ENCODE results near the gene SDCCAG8. TPM values are rescaled to one million over a fixed set of nuclear protein-coding genes. Genes with fewer than 3 reads are reported as not detected.
"Not testable (repeated sequence)": the region's sequence is repeated elsewhere in the genome, so short reads cannot be mapped to it uniquely, and the experiment has no call there.

Gene SDCCAG8
- total RNA-seq (2014; rRNA removed; shearing (Covaris generic)) (16.1 and 28.0 TPM in 2 replicates), polyA plus RNA-seq (2016; fragmentation: Nextera tagmentation; extraction: Ambion mirVana) (66.7 and 70.2 TPM in 2 replicates)
- long read RNA-seq, partial matches to known transcripts, result 3 of 11 reads
- long read RNA-seq, other reads (novel, unspliced or antisense), result 8 of 11 reads

DNA sequence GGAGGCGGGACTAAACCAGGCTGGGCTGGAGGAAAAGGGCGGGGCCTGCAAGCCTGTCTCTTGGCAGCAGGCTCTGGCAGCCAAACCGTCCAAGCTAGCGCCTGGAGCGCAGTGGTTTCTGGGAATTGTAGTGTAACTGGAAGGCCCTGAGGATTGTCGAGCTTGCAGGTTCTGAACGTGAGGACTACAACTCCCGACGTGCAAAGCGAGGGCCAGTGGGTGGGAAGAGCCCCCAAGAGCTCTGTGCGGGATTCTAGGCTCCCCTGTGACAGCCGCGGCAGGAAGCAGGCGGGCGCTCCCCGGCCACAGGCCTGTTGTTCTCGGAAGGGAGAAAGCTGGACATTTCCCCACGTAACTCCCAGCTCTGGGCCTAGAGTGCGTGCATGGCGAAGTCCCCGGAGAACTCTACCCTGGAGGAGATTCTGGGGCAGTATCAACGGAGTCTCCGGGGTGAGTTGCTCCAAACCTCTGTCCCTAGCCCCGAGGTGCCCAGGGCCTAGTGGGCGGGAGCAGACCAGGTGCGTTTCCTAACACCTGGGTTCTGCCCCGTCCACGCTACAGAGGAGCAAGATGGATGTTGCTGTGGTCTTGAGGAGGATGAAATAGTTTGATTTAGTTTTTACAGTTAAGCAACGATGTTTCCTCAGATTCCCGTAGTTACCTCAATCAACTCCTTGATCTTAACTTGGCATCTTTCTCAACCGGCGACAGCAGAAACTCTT is at the start of gene SDCCAG8:
TSS of gene SDCCAG8 (plus strand) at position 251 of the 722 bp plus-strand sequence. CDS start at position 384, 133 bp downstream.
- no peaks in the 10 kb centered on the region for H3K36me3 ChIP-seq (ENCODE audit: insufficient read depth)
- ATAC-seq (peak; percentile 81), DNase-seq (ENCODE audit: low spot score) (peak; percentile 99)
- H3K4me3 ChIP-seq, result peak within 1 kb of the TSS; percentile 51
- peak; percentile 77 for TF ChIP-seq POLR2AphosphoS5 (IDR thresholded peaks at IDR 0.05; ENCODE audit: low read depth)
- no peak for TF ChIP-seq CREB1 (CRISPR knock-in tag; IDR thresholded peaks at IDR 0.05; ENCODE audit: low read depth)
- peak; percentile 89 for TF ChIP-seq ETS1 (IDR thresholded peaks at IDR 0.05)
- Mint-ChIP-seq H3K27me3 (ENCODE audit: insufficient read depth, low read depth, poor library complexity) (peaks cover 7% of the 10 kb centered on the region), H3K36me3 (ENCODE audit: low read depth) (no peaks in the 10 kb centered on the region; the same call in 2 of the 3 replicates), H3K9me3 (no peaks in the 10 kb centered on the region), H3K4me1 (peaks cover 20% of the 10 kb centered on the region), H3K4me3 (peak within 1 kb of the TSS; percentile 91), H3K27ac (peak within 1 kb of the TSS; percentile 98)
- H2AFZ ChIP-seq, result peak within 1 kb of the TSS; percentile 4; the same call in 1 of the 2 replicates
- H3K9me2 ChIP-seq (ENCODE audit: insufficient read depth), result no peaks in the 10 kb centered on the region
- H3K79me2 ChIP-seq (replicated peaks; ENCODE audit: insufficient read depth), result peaks cover 48% of the 10 kb centered on the region
- H3F3A ChIP-seq (replicated peaks; ENCODE audit: low read depth), result no peaks in the 10 kb centered on the region
- peaks cover 10% of the 10 kb centered on the region; the same call in 1 of the 2 replicates for H4K20me1 ChIP-seq (replicated peaks; ENCODE audit: insufficient read depth)
- H3K27me3 ChIP-seq (ENCODE audit: insufficient read depth), result no peaks in the 10 kb centered on the region
- no peak within 1 kb of the TSS; the same call in 1 of the 2 replicates for H3K27ac ChIP-seq (ENCODE audit: low read depth)
- H3K4me2 ChIP-seq, result peak within 1 kb of the TSS; percentile 72
- peaks cover 28% of the 10 kb centered on the region for H3K4me1 ChIP-seq (ENCODE audit: insufficient read depth)

DNA sequence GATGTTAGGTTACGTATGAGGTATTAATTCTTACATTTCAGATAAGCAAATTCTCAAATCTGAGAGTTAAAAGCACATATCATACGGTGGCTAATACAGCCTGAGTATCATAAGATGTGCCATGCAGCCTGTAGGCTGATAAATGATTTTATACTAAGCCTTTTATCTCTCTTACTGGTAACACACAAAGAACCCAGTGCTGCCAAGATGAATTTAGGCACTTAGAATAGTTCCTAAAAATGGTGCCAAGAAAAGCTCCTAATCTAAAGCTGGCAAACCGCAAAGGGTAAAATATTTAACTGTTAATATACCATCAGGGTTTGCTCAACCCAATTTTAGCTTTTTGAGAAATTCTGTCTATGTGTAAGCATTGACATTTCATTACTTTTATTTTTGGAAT is 43.9 kb upstream of the SDCCAG8 start:
- not testable (repeated sequence) for H2AFZ ChIP-seq; H3K27ac Mint-ChIP-seq; H3K9me2 ChIP-seq (ENCODE audit: insufficient read depth); ATAC-seq; H3K27me3 Mint-ChIP-seq (ENCODE audit: insufficient read depth, low read depth, poor library complexity); H3K36me3 ChIP-seq (ENCODE audit: insufficient read depth); H3K4me3 ChIP-seq; H3K27ac ChIP-seq (ENCODE audit: low read depth); H4K20me1 ChIP-seq (replicated peaks; ENCODE audit: insufficient read depth); H3F3A ChIP-seq (replicated peaks; ENCODE audit: low read depth); H3K4me3 Mint-ChIP-seq; H3K27me3 ChIP-seq (ENCODE audit: insufficient read depth); H3K4me2 ChIP-seq; DNase-seq (ENCODE audit: low spot score); H3K4me1 ChIP-seq (ENCODE audit: insufficient read depth); H3K9me3 Mint-ChIP-seq
- H3K36me3 Mint-ChIP-seq (ENCODE audit: low read depth), result peaks cover 29% of the 10 kb centered on the region; the same call in 2 of the 3 replicates
- H3K79me2 ChIP-seq (replicated peaks; ENCODE audit: insufficient read depth), result peaks cover 28% of the 10 kb centered on the region
- peaks cover 18% of the 10 kb centered on the region for H3K4me1 Mint-ChIP-seq

- no peaks in the 10 kb centered on the region; the same call in 1 of the 2 replicates for H4K20me1 ChIP-seq (replicated peaks; ENCODE audit: insufficient read depth)
- TF ChIP-seq ZNF331 (CRISPR knock-in tag; IDR thresholded peaks at IDR 0.05; ENCODE audit: low read depth), result no peak
- TF ChIP-seq STAT1 (IDR thresholded peaks at IDR 0.05; ENCODE audit: unreplicated experiment), result no peak
- TF ChIP-seq NANOG (IDR thresholded peaks at IDR 0.05; ENCODE audit: borderline replicate concordance), result no peak
- no peak for TF ChIP-seq CREB1 (CRISPR knock-in tag; IDR thresholded peaks at IDR 0.05; ENCODE audit: low read depth)
- no peak for TF ChIP-seq CTCF (conservative IDR thresholded peaks at IDR 0.05; ENCODE audit: low read depth in 2 of 2)
- TF ChIP-seq JUNB (IDR thresholded peaks at IDR 0.05; ENCODE audit: unreplicated experiment), result no peak
- TF ChIP-seq EZH2phosphoT487 (IDR thresholded peaks at IDR 0.05; ENCODE audit: unreplicated experiment), result no peak
- TF ChIP-seq, protein P1, sequence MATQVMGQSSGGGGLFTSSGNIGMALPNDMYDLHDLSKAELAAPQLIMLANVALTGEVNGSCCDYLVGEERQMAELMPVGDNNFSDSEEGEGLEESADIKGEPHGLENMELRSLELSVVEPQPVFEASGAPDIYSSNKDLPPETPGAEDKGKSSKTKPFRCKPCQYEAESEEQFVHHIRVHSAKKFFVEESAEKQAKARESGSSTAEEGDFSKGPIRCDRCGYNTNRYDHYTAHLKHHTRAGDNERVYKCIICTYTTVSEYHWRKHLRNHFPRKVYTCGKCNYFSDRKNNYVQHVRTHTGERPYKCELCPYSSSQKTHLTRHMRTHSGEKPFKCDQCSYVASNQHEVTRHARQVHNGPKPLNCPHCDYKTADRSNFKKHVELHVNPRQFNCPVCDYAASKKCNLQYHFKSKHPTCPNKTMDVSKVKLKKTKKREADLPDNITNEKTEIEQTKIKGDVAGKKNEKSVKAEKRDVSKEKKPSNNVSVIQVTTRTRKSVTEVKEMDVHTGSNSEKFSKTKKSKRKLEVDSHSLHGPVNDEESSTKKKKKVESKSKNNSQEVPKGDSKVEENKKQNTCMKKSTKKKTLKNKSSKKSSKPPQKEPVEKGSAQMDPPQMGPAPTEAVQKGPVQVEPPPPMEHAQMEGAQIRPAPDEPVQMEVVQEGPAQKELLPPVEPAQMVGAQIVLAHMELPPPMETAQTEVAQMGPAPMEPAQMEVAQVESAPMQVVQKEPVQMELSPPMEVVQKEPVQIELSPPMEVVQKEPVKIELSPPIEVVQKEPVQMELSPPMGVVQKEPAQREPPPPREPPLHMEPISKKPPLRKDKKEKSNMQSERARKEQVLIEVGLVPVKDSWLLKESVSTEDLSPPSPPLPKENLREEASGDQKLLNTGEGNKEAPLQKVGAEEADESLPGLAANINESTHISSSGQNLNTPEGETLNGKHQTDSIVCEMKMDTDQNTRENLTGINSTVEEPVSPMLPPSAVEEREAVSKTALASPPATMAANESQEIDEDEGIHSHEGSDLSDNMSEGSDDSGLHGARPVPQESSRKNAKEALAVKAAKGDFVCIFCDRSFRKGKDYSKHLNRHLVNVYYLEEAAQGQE (IDR thresholded peaks at IDR 0.05; ENCODE audit: unreplicated experiment), result no peak
Observed at GRCh38 chr1:243213045-243213787, 42.6 kb upstream of the SDCCAG8 start.

More at GRCh38 chr1:243213045-243213787, 42.6 kb upstream of the SDCCAG8 start:
- peaks cover 28% of the 10 kb centered on the region; the same call in 2 of the 3 replicates for H3K36me3 Mint-ChIP-seq (ENCODE audit: low read depth)
- no peak for ATAC-seq
- H3K9me3 Mint-ChIP-seq, result 0 out of 3 replicates have a peak, but pooled peaks cover 3% of the 10 kb centered on the region
- H3K4me1 Mint-ChIP-seq, result peaks cover 28% of the 10 kb centered on the region
- no peak for DNase-seq (ENCODE audit: low spot score)
- no peaks in the 10 kb centered on the region for H3K9me2 ChIP-seq (ENCODE audit: insufficient read depth)
- peaks cover 3% of the 10 kb centered on the region; the same call in 1 of the 2 replicates for H3K4me1 ChIP-seq (ENCODE audit: insufficient read depth)
- no peaks in the 10 kb centered on the region for H3K36me3 ChIP-seq (ENCODE audit: insufficient read depth)
- no peak overlapping the region for H3K4me3 Mint-ChIP-seq
- H3K27me3 ChIP-seq (ENCODE audit: insufficient read depth), result no peaks in the 10 kb centered on the region
- H3K4me2 ChIP-seq, result no peak overlapping the region
- no peaks in the 10 kb centered on the region for H3F3A ChIP-seq (replicated peaks; ENCODE audit: low read depth)
- H3K4me3 ChIP-seq, result no peak overlapping the region
- no peak overlapping the region for H2AFZ ChIP-seq
- no peak overlapping the region for H3K27ac ChIP-seq (ENCODE audit: low read depth)
- H3K27me3 Mint-ChIP-seq (ENCODE audit: insufficient read depth, low read depth, poor library complexity), result no peaks in the 10 kb centered on the region
- H3K27ac Mint-ChIP-seq, result peak overlapping the region; percentile 91
- H3K79me2 ChIP-seq (replicated peaks; ENCODE audit: insufficient read depth), result peaks cover 41% of the 10 kb centered on the region

Measured in GM23338 (cell line).